GM12891 (cell line): ENCODE results near the gene ROS1.

Experiments
- PAX5 ChIP-seq: IDR thresholded peaks from 2 replicates; pipeline ENCODE4 v1.6.1; 2011; ENCODE audit warnings: low read length, moderate library complexity, mild to moderate bottlenecking; ENCODE audit not compliant: insufficient read depth, severe bottlenecking
- POLR2A ChIP-seq: IDR thresholded peaks from 2 replicates; pipeline ENCODE4 v1.6.1; 2011; ENCODE audit warnings: low read depth, low read length, control low read depth
- POLR2AphosphoS5 ChIP-seq: IDR thresholded peaks from 2 replicates; pipeline ENCODE4 v1.6.1; 2011; ENCODE audit warnings: low read depth, low read length, control low read depth
- POU2F2 ChIP-seq: IDR thresholded peaks from 2 replicates; pipeline ENCODE4 v1.6.1; 2011; ENCODE audit warnings: low read depth, mild to moderate bottlenecking, control low read depth, low read length, moderate library complexity
- SPI1 ChIP-seq: IDR thresholded peaks from 2 replicates; pipeline ENCODE4 v1.6.1; 2011; ENCODE audit warnings: low read depth, low read length, control low read depth
- TAF1 ChIP-seq: IDR thresholded peaks from 2 replicates; pipeline ENCODE4 v1.6.1; 2011; ENCODE audit warnings: low read depth, low read length, control low read depth

DNA sequence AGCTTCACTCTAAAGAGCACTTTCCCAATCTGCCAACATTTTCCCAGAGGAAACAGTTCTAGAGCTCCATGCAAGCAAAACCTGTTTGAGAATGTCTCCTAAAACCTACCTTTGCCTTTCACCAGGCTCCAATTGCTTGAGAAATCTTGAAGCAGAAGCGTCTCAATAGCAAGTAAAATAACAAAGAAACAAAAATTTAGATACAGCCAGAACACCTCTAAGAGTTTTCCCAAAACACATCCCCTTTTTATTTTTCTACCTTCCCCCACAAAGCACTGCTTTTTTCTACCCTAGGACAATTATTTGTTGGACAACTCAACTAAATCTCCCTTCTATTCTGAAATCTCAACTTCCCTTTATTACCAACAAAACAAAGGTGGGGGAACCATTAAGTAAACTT is 156.8 kb downstream of the ROS1 start:
- TF ChIP-seq POLR2A: no peak
- no peak for TF ChIP-seq TAF1
- no peak for TF ChIP-seq POLR2AphosphoS5
- no peak for TF ChIP-seq SPI1
- no peak for TF ChIP-seq POU2F2
- TF ChIP-seq PAX5: no peak
